ENCODE data around the gene TUBGCP2.

TUBGCP2 gene

GRCh38 chr10:133298466-133298865, 10.2 kb downstream of the TUBGCP2 start:
- no peak for TF ChIP-seq FOXP2 (optimal IDR thresholded peaks at IDR 0.05; ENCODE audit: control extremely low read depth, extremely low read length, insufficient read depth)
- TF ChIP-seq POLR2AphosphoS5 (IDR thresholded peaks at IDR 0.05; ENCODE audit: borderline replicate concordance, low read depth, low read length) = no peak
- TF ChIP-seq EZH2 (IDR thresholded peaks at IDR 0.05) = no peak
- Histone ChIP-seq H3K4me3 (no peak overlapping the region), H3K27ac (no peak overlapping the region), H3K9me3 (ENCODE audit: low read depth, low read length) (no peaks in the 10 kb centered on the region), H3K9ac (ENCODE audit: insufficient read length) (no peak overlapping the region), H3K36me3 (ENCODE audit: insufficient read depth, low read length) (peaks cover 3% of the 10 kb centered on the region; the same call in 1 of the 2 replicates)
- DNase-seq (ENCODE audit: low read depth, low spot score) = no peak

GRCh38 chr10:133297504-133297903, 11.2 kb downstream of the TUBGCP2 start:
- TF ChIP-seq POLR2AphosphoS5 (IDR thresholded peaks at IDR 0.05; ENCODE audit: borderline replicate concordance, low read depth, low read length) = no peak
- no peak for TF ChIP-seq FOXP2 (optimal IDR thresholded peaks at IDR 0.05; ENCODE audit: control extremely low read depth, extremely low read length, insufficient read depth)
- no peak for TF ChIP-seq EZH2 (IDR thresholded peaks at IDR 0.05)
- no peak overlapping the region for H3K4me3 ChIP-seq
- H3K9me3 ChIP-seq (ENCODE audit: low read depth, low read length) = no peaks in the 10 kb centered on the region
- DNase-seq (ENCODE audit: low read depth, low spot score) = no peak
- peaks cover 3% of the 10 kb centered on the region; the same call in 1 of the 2 replicates for H3K36me3 ChIP-seq (ENCODE audit: insufficient read depth, low read length)
- H3K9ac ChIP-seq (ENCODE audit: insufficient read length) = no peak overlapping the region
- H3K27ac ChIP-seq = no peak overlapping the region

GRCh38 chr10:133295426-133296320, 13.0 kb downstream of the TUBGCP2 start:
- Histone ChIP-seq H3K9me3 (ENCODE audit: low read depth, low read length) (no peaks in the 10 kb centered on the region), H3K9ac (ENCODE audit: insufficient read length) (no peak overlapping the region), H3K27ac (no peak overlapping the region), H3K4me3 (no peak overlapping the region), H3K36me3 (ENCODE audit: insufficient read depth, low read length) (peaks cover 3% of the 10 kb centered on the region; the same call in 1 of the 2 replicates)
- TF ChIP-seq EZH2 (IDR thresholded peaks at IDR 0.05) (no peak), FOXP2 (optimal IDR thresholded peaks at IDR 0.05; ENCODE audit: control extremely low read depth, extremely low read length, insufficient read depth) (no peak), POLR2AphosphoS5 (IDR thresholded peaks at IDR 0.05; ENCODE audit: borderline replicate concordance, low read depth, low read length) (no peak)
- DNase-seq (ENCODE audit: low read depth, low spot score) = no peak

GRCh38 chr10:133294189-133294588, 14.5 kb downstream of the TUBGCP2 start:
- TF ChIP-seq FOXP2 (optimal IDR thresholded peaks at IDR 0.05; ENCODE audit: control extremely low read depth, extremely low read length, insufficient read depth) (no peak), EZH2 (IDR thresholded peaks at IDR 0.05) (no peak), POLR2AphosphoS5 (IDR thresholded peaks at IDR 0.05; ENCODE audit: borderline replicate concordance, low read depth, low read length) (no peak)
- no peak overlapping the region for H3K27ac ChIP-seq
- H3K9me3 ChIP-seq (ENCODE audit: low read depth, low read length) = no peaks in the 10 kb centered on the region
- H3K36me3 ChIP-seq (ENCODE audit: insufficient read depth, low read length) = peaks cover under 1% of the 10 kb centered on the region; the same call in 1 of the 2 replicates
- H3K4me3 ChIP-seq = no peak overlapping the region
- no peak for DNase-seq (ENCODE audit: low read depth, low spot score)
- H3K9ac ChIP-seq (ENCODE audit: insufficient read length) = no peak overlapping the region

GRCh38 chr10:133293810-133294119, 14.9 kb downstream of the TUBGCP2 start:
- Histone ChIP-seq H3K36me3 (ENCODE audit: insufficient read depth, low read length) (no peaks in the 10 kb centered on the region; the same call in 1 of the 2 replicates), H3K27ac (no peak overlapping the region)

GRCh38 chr10:133292919-133293809, 15.5 kb downstream of the TUBGCP2 start:
- TF ChIP-seq POLR2AphosphoS5 (IDR thresholded peaks at IDR 0.05; ENCODE audit: borderline replicate concordance, low read depth, low read length) (no peak), EZH2 (IDR thresholded peaks at IDR 0.05) (no peak), FOXP2 (optimal IDR thresholded peaks at IDR 0.05; ENCODE audit: control extremely low read depth, extremely low read length, insufficient read depth) (no peak)
- Histone ChIP-seq H3K27ac (no peak overlapping the region), H3K4me3 (no peak overlapping the region), H3K9ac (ENCODE audit: insufficient read length) (no peak overlapping the region), H3K36me3 (ENCODE audit: insufficient read depth, low read length) (no peaks in the 10 kb centered on the region; the same call in 1 of the 2 replicates), H3K9me3 (ENCODE audit: low read depth, low read length) (no peaks in the 10 kb centered on the region)
- no peak for DNase-seq (ENCODE audit: low read depth, low spot score)

More at GRCh38 chr10:133293810-133294119, 14.9 kb downstream of the TUBGCP2 start:
- no peak overlapping the region for H3K4me3 ChIP-seq
- no peak for DNase-seq (ENCODE audit: low read depth, low spot score)
- TF ChIP-seq EZH2 (IDR thresholded peaks at IDR 0.05) = no peak
- TF ChIP-seq POLR2AphosphoS5 (IDR thresholded peaks at IDR 0.05; ENCODE audit: borderline replicate concordance, low read depth, low read length) = no peak
- no peak for TF ChIP-seq FOXP2 (optimal IDR thresholded peaks at IDR 0.05; ENCODE audit: control extremely low read depth, extremely low read length, insufficient read depth)
- no peaks in the 10 kb centered on the region for H3K9me3 ChIP-seq (ENCODE audit: low read depth, low read length)
- no peak overlapping the region for H3K9ac ChIP-seq (ENCODE audit: insufficient read length)

- no peaks in the 10 kb centered on the region; the same call in 1 of the 2 replicates for H3K36me3 ChIP-seq (ENCODE audit: insufficient read depth, low read length)
- no peaks in the 10 kb centered on the region for H3K9me3 ChIP-seq (ENCODE audit: low read depth, low read length)
- no peak overlapping the region for H3K9ac ChIP-seq (ENCODE audit: insufficient read length)
- TF ChIP-seq FOXP2 (optimal IDR thresholded peaks at IDR 0.05; ENCODE audit: control extremely low read depth, extremely low read length, insufficient read depth) (no peak), POLR2AphosphoS5 (IDR thresholded peaks at IDR 0.05; ENCODE audit: borderline replicate concordance, low read depth, low read length) (no peak), EZH2 (IDR thresholded peaks at IDR 0.05) (no peak)
- no peak overlapping the region for H3K27ac ChIP-seq
- DNase-seq (ENCODE audit: low read depth, low spot score) = no peak
- no peak overlapping the region for H3K4me3 ChIP-seq
These were observed 18.9 kb downstream of the TUBGCP2 start for GRCh38 chr10:133289761-133290160.

All from SK-N-MC (cell line).